Measurements from ENCODE around the gene SMYD3.
"Not testable (repeated sequence)": the region's sequence is repeated elsewhere in the genome, so short reads cannot be mapped to it uniquely, and the experiment has no call there.

Gene SMYD3

DNA sequence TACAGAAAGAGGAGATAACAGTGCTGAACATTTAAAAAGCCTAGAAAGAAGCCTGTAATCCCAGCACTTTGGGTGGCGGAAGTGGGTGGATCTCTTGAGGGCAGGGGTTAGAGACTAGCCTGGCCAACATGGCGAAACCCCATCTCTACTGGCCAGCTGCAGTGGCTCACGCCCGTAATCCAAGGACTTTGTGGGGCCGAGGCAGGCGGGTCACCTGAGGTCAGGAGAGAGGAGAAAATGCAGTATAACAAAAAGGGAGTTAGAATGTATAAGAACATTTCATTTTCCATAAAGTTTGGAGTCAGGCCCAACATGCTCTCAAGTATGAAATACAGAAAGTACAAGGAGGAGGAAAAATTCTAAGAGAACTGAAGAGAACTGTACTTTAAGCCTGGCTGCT lies 134.5 kb downstream of the SMYD3 start:
- Histone ChIP-seq H3K36me3 (replicated peaks) (no peaks in the 10 kb centered on the region), H3K4me1 (no peaks in the 10 kb centered on the region), H3K27me3 (ENCODE audit: low read depth) (no peaks in the 10 kb centered on the region), H3K4me3 (no peak overlapping the region), H3K9me3 (no peaks in the 10 kb centered on the region)
- in situ Hi-C loops (cut with MboI; ENCODE audit: low sequenced_read_pairs): no loop called here
- DNase-seq (ENCODE audit: low spot score in 2 of 2): no peak

DNA sequence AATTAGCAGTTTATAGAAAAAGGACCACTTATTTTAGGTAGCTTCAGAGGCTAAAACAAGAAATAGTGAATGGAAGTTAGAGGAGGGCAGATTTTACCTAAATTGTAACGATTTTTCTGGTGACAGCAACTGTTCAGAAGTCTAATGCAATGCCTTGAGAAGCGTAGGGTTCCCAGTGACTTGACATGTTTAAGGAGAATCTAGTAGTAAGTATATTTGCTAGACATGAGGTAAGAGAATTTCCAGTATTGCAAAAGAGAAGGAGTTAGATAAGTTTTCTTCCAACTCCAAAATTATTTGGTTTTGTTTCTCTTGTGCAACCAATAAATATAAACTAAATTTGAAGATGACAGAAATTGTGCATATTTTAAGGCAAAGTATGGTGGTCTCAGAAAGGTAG lies 140.0 kb downstream of the SMYD3 start:
- Histone ChIP-seq H3K9me3 (no peaks in the 10 kb centered on the region), H3K4me1 (no peaks in the 10 kb centered on the region), H3K36me3 (replicated peaks) (no peaks in the 10 kb centered on the region), H3K27me3 (ENCODE audit: low read depth) (no peaks in the 10 kb centered on the region), H3K4me3 (no peak overlapping the region)
- in situ Hi-C loops (cut with MboI; ENCODE audit: low sequenced_read_pairs): no loop called here
- DNase-seq (ENCODE audit: low spot score in 2 of 2): no peak

DNA sequence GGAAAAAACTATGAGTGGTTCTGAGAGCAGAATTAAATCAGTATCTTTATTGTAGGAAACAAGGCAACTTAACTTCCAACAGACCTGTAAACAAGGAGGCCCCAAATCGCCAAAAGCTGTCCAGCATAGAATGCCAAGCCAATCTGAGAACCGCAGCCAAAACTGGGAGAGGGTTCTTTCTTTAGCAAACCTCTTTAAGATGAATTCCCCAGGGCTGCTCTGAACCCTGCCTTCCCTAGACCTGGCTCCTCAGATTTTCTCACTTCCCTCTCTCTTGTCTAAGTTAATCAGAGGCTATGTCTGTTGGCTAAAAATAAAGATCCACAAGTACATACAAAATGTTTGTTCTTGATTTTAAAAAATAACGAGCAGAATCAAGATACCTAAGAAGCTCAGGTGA lies 141.4 kb downstream of the SMYD3 start:
- Histone ChIP-seq H3K4me1 (no peaks in the 10 kb centered on the region), H3K27me3 (ENCODE audit: low read depth) (no peaks in the 10 kb centered on the region), H3K9me3 (no peaks in the 10 kb centered on the region), H3K36me3 (replicated peaks) (no peaks in the 10 kb centered on the region), H3K4me3 (no peak overlapping the region)
- in situ Hi-C loops (cut with MboI; ENCODE audit: low sequenced_read_pairs): no loop called here
- no peak for DNase-seq (ENCODE audit: low spot score in 2 of 2)

DNA sequence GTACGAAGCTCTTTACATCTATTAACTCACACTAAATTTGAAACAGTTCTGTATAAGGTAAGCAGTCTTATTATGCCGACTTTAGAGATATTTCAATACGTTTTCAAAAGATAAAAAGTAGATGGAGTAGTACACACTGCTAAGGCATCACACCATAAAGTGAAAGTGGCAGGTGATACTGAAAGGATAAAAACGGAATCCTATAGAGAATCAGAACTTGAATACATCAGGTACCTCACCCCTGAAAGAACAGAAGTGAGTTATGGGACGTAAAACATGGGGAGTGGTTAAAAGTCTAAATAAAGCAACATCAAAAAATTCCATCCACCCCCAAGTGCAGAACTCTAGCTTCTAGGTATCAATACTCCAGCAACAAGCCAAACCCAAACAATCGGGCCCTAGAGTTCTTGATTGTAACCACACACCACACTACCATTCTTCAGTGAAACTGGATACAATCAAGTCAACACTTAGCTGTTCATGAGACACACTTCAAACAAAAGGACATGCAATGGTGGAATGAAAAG lies 142.6 kb downstream of the SMYD3 start:
- no peak overlapping the region for H3K4me3 ChIP-seq
- H3K36me3 ChIP-seq (replicated peaks): no peaks in the 10 kb centered on the region
- in situ Hi-C loops (cut with MboI; ENCODE audit: low sequenced_read_pairs): no loop called here
- no peak for DNase-seq (ENCODE audit: low spot score in 2 of 2)
- H3K27me3 ChIP-seq (ENCODE audit: low read depth): no peaks in the 10 kb centered on the region
- H3K4me1 ChIP-seq: no peaks in the 10 kb centered on the region
- H3K9me3 ChIP-seq: no peaks in the 10 kb centered on the region

DNA sequence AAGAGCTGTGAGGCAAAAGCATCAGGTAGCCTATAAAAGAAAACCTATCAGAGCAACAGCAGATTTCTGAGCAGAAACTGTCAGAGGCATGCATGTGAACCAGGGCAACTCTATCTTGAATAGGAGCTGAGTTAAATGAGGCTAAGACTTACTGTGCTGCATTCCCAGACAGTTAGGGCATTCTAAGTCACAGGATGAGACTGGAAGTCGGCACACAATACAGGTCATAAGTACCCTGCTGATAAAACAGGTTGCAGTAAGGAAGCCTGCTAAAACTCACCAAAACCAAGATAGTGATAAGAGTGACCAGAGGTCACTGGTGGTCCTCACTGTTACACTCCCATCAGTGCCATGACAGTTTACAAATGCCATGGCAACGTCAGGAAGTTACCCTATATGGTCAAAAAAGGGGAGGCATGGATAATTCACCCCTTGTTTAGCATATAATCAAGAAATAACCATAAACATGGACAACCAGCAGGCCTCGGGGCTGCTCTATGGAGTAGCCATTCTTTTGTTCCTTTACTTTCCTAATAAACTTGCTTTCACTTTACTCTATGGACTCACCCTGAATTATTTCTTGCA lies 150.0 kb downstream of the SMYD3 start:
- DNase-seq (ENCODE audit: low spot score in 2 of 2); H3K27me3 ChIP-seq (ENCODE audit: low read depth); H3K9me3 ChIP-seq; H3K4me1 ChIP-seq; H3K4me3 ChIP-seq; H3K36me3 ChIP-seq (replicated peaks); in situ Hi-C loops (cut with MboI; ENCODE audit: low sequenced_read_pairs): not testable (repeated sequence)

DNA sequence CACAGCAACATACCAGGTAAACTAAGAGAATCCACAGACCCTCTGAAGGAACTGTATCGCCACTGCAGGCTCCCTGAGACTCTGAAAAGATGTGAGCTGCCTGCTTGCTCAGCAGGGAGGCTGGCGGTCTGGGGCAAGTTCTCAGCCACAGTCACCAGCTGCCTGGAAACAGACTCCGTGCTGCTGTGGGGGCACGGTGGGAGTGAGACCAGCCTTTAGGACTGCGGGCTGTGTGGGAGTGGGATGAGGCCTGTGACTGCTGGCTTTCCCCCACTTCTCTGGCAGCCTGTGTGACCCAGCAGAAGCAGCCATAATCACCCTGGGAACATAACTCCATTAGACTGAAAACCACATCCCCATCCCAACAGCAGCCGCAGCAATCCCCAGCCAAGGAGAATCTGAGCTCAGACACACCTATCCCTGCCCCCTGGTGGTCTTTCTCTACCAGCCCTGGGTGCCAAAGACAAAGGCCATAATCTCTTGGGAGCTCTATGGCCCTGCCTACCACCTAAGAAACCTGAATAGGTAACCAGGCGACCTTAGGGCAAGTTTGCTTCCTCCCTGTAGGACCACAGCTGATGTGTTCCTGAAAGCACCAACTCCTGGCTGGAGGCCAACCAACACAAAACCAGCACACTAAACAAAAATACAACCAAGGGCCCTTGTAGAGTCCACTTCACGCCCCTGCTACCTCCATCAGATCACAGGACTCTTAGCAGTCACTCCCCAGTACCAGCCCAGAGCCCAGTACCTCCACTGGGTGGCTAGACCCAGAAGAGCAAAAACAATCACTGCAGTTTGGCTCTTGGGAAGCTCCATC lies 151.5 kb downstream of the SMYD3 start:
- in situ Hi-C loops (cut with MboI; ENCODE audit: low sequenced_read_pairs): no loop called here
- H3K9me3 ChIP-seq: no peaks in the 10 kb centered on the region

DNA sequence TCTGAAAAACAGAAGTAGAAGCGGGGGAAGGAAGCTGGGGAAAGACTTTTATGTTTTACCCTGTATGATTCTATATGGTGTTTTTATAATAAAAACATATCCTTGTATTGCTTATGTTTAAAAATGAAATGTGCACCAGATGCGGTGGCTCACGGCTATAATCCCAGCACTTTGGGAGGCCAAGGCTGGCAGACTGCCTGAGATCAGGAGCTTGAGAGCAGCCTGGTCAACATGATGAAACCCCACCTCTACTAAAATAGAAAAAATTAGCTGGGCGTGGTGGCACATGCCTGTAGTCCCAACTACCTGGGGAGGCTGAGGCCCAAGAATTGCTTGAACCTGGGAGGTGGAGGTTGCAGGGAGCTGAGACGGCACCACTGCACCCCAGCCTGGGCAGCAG lies 155.4 kb downstream of the SMYD3 start:
- in situ Hi-C loops (cut with MboI; ENCODE audit: low sequenced_read_pairs): no loop called here
- H3K4me3 ChIP-seq: no peak overlapping the region
- H3K36me3 ChIP-seq (replicated peaks): no peaks in the 10 kb centered on the region
- DNase-seq (ENCODE audit: low spot score in 2 of 2): no peak
- no peaks in the 10 kb centered on the region for H3K9me3 ChIP-seq
- no peaks in the 10 kb centered on the region; the same call in 1 of the 2 replicates for H3K4me1 ChIP-seq
- H3K27me3 ChIP-seq (ENCODE audit: low read depth): no peaks in the 10 kb centered on the region

More for the DNA sequence above, 151.5 kb downstream of the SMYD3 start:
- Histone ChIP-seq H3K4me1 (no peaks in the 10 kb centered on the region; the same call in 1 of the 2 replicates), H3K27me3 (ENCODE audit: low read depth) (no peaks in the 10 kb centered on the region), H3K36me3 (replicated peaks) (no peaks in the 10 kb centered on the region), H3K4me3 (no peak overlapping the region)
- no peak for DNase-seq (ENCODE audit: low spot score in 2 of 2)

DNA sequence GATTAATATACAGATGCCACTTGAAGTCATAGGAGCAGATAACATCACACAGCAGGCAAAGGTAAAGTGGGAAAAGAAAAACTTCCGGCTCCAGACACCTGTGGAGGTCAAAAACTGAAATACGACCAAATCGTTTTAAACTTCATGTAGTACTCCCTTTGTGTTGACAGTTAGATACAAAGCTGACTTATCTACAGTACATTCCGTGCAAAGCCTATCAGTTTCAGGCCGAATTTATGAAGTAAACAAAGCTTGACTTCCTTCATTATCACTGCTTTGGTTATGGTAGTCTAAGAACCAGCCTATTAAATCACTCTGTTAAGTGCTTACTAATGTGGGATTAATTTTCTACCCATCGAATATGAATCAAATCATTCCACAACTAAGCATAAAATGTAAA lies 156.3 kb downstream of the SMYD3 start:
- Histone ChIP-seq H3K27me3 (ENCODE audit: low read depth) (no peaks in the 10 kb centered on the region), H3K4me1 (no peaks in the 10 kb centered on the region; the same call in 1 of the 2 replicates), H3K36me3 (replicated peaks) (no peaks in the 10 kb centered on the region), H3K4me3 (no peak overlapping the region), H3K9me3 (no peaks in the 10 kb centered on the region)
- in situ Hi-C loops (cut with MboI; ENCODE audit: low sequenced_read_pairs): no loop called here
- DNase-seq (ENCODE audit: low spot score in 2 of 2): no peak

DNA sequence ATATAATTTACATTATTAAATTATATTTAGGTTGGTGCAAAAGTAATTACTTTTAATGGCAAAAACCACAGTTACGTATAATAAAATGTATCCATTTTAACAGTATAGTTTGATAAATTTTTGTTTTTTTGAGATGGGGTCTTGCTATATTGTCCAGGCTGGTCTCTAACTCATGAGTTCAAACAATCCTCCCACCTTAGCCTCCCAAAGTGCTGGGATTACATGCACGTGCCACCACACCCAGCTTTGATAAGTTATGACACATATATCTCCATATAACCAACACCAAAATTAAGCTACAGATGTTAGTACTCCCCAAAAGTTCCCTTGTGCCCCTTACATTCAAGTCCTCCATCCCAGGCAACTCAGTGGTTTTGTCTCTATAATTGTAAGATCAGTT lies 163.1 kb downstream of the SMYD3 start:
- DNase-seq (ENCODE audit: low spot score in 2 of 2): no peak
- H3K4me1 ChIP-seq: peaks cover 2% of the 10 kb centered on the region; the same call in 1 of the 2 replicates
- in situ Hi-C loops (cut with MboI; ENCODE audit: low sequenced_read_pairs): no loop called here
- no peak overlapping the region for H3K4me3 ChIP-seq
- no peaks in the 10 kb centered on the region for H3K36me3 ChIP-seq (replicated peaks)
- no peaks in the 10 kb centered on the region for H3K27me3 ChIP-seq (ENCODE audit: low read depth)
- no peaks in the 10 kb centered on the region for H3K9me3 ChIP-seq

DNA sequence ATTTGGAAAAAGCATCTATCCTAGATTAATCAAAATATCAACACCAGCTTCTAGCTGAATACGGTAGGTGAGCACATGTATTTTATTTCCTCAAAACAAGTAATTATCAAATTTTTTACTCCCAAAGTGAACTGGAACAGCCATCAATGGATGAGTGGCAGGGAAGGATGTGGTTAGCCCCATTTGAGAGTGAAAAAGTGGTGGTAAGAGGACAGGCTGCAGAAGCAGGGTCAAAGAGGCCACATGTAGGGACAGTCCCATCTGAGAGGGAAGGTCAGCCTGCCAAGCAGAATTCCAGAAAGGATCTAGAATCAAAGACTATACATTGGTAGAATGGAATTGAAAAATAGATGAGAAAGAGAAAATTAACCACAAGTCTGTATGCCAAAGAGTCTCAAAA lies 163.8 kb downstream of the SMYD3 start:
- H3K4me3 ChIP-seq: no peak overlapping the region
- H3K4me1 ChIP-seq: peaks cover 3% of the 10 kb centered on the region; the same call in 1 of the 2 replicates
- no peak for DNase-seq (ENCODE audit: low spot score in 2 of 2)
- no peaks in the 10 kb centered on the region for H3K27me3 ChIP-seq (ENCODE audit: low read depth)
- H3K36me3 ChIP-seq (replicated peaks): no peaks in the 10 kb centered on the region
- in situ Hi-C loops (cut with MboI; ENCODE audit: low sequenced_read_pairs): no loop called here
- H3K9me3 ChIP-seq: no peaks in the 10 kb centered on the region

DNA sequence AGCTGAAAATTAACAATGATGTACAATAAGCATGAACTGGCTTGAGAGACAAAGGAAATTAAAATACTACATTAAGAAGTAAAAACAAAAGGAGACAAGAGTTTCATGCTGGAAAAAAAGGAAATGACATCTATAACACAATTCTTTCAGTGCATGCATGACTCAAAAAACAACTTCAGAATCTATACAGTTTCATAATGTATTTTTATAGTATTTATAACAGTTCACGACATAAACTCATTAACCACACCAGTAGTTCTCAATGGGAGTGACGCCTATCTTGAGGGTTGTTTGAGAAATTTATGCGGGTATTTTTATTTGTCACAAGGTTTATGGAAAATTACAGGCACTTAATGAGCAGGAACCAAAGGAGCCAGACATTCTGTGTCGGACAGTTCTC lies 168.5 kb downstream of the SMYD3 start:
- in situ Hi-C loops (cut with MboI; ENCODE audit: low sequenced_read_pairs): no loop called here
- no peak for DNase-seq (ENCODE audit: low spot score in 2 of 2)
- no peak overlapping the region for H3K4me3 ChIP-seq
- no peaks in the 10 kb centered on the region for H3K9me3 ChIP-seq
- no peaks in the 10 kb centered on the region for H3K27me3 ChIP-seq (ENCODE audit: low read depth)
- H3K36me3 ChIP-seq (replicated peaks): no peaks in the 10 kb centered on the region
- peaks cover 6% of the 10 kb centered on the region for H3K4me1 ChIP-seq

DNA sequence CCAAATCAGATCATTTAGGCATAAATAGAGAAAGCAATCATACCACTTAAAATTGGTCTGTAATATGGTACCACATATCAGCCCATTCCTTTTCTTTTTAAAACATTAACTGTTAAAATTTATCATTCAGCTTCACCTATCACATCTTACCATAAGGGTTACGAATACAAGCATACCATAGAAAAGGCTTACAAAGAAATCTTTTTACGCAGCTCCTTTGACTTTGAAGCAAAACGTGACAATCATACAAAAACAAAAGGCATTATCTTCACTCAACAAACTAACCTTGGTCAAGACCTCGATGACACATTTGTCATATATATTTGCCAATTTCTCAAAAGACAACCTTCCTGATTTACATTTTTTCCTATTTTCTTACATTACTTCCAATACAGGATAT lies 169.0 kb downstream of the SMYD3 start:
- H3K9me3 ChIP-seq: no peaks in the 10 kb centered on the region
- peaks cover 6% of the 10 kb centered on the region for H3K4me1 ChIP-seq
- no peaks in the 10 kb centered on the region for H3K27me3 ChIP-seq (ENCODE audit: low read depth)
- no peak overlapping the region for H3K4me3 ChIP-seq
- no peak for DNase-seq (ENCODE audit: low spot score in 2 of 2)
- H3K36me3 ChIP-seq (replicated peaks): no peaks in the 10 kb centered on the region
- in situ Hi-C loops (cut with MboI; ENCODE audit: low sequenced_read_pairs): no loop called here

DNA sequence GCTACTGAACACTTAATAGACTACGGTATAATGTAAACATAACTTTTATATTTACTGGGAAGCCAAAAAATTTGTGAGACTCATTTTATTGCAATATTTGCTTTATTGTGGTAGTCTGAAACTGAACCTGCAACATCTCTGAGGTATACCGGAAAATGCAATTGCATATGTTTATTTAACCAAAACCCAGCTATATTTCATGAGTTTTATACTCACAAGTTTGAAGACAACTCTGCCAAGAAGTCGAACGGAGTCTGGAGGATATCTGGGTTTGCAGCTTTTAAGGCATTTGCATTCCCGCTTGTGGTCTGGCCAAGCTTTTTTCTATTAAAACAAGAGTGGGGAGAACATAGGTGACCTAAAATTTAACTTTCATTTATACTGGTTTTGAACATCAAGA lies 171.9 kb downstream of the SMYD3 start:
- H3K36me3 ChIP-seq (replicated peaks): no peaks in the 10 kb centered on the region
- no peak overlapping the region for H3K4me3 ChIP-seq
- H3K9me3 ChIP-seq: no peaks in the 10 kb centered on the region
- no peaks in the 10 kb centered on the region for H3K27me3 ChIP-seq (ENCODE audit: low read depth)
- H3K4me1 ChIP-seq: peaks cover 6% of the 10 kb centered on the region
- in situ Hi-C loops (cut with MboI; ENCODE audit: low sequenced_read_pairs): no loop called here
- DNase-seq (ENCODE audit: low spot score in 2 of 2): no peak

DNA sequence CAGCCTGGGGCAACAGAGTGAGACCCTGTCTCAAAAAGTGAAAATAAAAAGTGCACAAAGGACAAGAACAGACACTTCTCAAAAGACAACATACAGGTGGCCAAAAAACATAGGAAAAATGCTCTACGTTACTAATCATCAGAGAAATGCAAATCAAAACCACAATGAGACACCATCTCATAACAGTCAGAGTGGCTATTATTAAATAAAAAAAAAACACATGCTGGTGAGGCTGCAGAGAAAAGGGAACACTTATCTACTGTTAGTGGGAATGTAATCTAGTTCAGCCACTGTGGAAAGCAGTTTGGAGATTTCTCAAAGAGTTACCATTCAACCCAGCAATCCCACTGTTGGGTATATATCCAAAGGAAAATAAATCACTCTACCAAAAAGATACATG lies 173.2 kb downstream of the SMYD3 start:
- Histone ChIP-seq H3K4me3 (no peak overlapping the region), H3K9me3 (no peaks in the 10 kb centered on the region), H3K36me3 (replicated peaks) (no peaks in the 10 kb centered on the region), H3K27me3 (ENCODE audit: low read depth) (no peaks in the 10 kb centered on the region), H3K4me1 (peaks cover 4% of the 10 kb centered on the region)
- DNase-seq (ENCODE audit: low spot score in 2 of 2): no peak
- in situ Hi-C loops (cut with MboI; ENCODE audit: low sequenced_read_pairs): no loop called here

All from HAP-1 (cell line).